Measurements from ENCODE around the gene CNIH2.

CNIH2 gene

DNA sequence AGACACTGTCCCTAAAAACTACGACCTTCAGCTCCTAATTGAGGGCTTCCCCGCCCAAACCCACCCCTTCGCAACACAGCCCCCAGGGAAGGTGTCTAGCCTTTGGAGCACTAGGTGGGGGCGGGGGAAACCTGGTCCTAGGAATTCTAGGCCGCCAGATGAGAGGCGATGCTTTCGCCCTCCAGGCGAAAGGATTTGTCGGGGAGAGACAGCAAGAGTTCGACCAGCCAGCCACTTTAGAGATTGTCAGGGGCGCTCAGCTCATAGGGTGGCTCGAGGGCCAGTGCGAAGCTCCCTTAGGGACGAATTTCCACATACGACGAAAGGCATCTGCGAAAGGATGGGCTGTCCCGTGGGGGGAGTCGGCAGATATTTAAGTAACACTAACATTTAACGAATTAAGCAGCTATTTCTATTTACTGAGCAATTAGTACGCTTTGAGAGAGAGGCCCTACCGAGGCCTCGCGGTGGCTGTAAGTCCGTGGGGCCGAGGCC, 33.5 kb downstream of the CNIH2 start:
- peak overlapping the region; percentile 50 for H3K4me3 ChIP-seq (ENCODE audit: low read depth, low read length)
- POLR2A ChIA-PET = interaction anchor here (0.6 to 2.2 kb wide), 14 partner anchors 17 to 585 kb away, joined by 3 to 32 read pairs (median 4); partner anchors contain the start of genes BRMS1, MRPL11, RIN1 and YIF1A
- H3K4me1 ChIP-seq (ENCODE audit: control insufficient read depth, insufficient read depth, low read length) = no peaks in the 10 kb centered on the region
- CTCF ChIA-PET = interaction anchor here (0.6 to 3.4 kb wide), 48 partner anchors 10 to 714 kb away, joined by 3 to 29 read pairs (median 4); partner anchors contain the start of genes B4GAT1, BRMS1, RIN1 and TMEM151A
- H3K36me3 ChIP-seq (ENCODE audit: control insufficient read depth in 2 of 2, insufficient read depth in 1 of 2, low read length in 2 of 2) = no peaks in the 10 kb centered on the region
- peak overlapping the region; percentile 52; the same call in 1 of the 2 replicates for H3K27ac ChIP-seq (ENCODE audit: extremely low read depth, low read depth, low read length)
- H3K9me3 ChIP-seq (ENCODE audit: control insufficient read depth, insufficient read depth, low read depth, low read length) = no peaks in the 10 kb centered on the region
- no peak for TF ChIP-seq ZNF292 (tag by site-specific recombination; IDR thresholded peaks at IDR 0.05; ENCODE audit: borderline replicate concordance, low read depth)
- no peak for TF ChIP-seq GLIS2 (tag by site-specific recombination; IDR thresholded peaks at IDR 0.05)
- no peak for TF ChIP-seq ZNF138 (tag by site-specific recombination; IDR thresholded peaks at IDR 0.05; ENCODE audit: borderline replicate concordance)

DNA sequence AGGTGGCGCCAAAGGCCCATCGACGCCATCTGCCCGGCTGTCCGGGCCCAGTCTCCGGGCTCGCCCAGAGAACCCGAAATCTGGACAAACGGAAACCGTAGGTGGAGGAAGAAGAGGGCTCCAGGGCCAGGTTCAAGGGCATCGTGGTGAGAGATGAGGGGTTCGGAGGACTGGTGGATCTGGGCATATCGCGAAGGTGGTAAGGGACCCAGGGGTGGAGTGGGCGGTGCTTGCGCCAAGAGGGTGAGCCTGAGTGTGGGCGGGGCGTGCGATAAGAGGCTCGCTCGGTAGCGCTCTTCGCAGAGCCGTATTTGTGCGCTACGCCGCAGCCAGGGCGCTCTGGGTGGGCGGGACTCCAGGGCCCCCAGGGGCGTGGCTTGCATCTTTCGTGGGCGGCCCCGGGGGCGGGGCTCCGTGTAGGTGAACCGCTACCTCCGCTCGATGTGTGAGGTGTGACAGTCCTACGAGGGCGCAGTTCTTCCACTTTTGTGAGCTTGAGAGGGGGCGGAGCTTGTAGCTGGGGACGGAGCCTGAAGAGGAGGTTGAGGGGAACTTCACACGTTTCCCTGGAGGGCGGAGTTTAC, 34.1 kb downstream of the CNIH2 start:
- ChIA-PET POLR2A (interaction anchor here (0.5 to 2.2 kb wide), 23 partner anchors 9 to 807 kb away, joined by 3 to 32 read pairs (median 4); partner anchors contain the start of genes BRMS1, FIBP, KDM2A and MRPL11), CTCF (interaction anchor here (0.6 to 3.4 kb wide), 55 partner anchors 10 to 713 kb away, joined by 3 to 29 read pairs (median 4); partner anchors contain the start of genes B4GAT1, BRMS1, RIN1 and TMEM151A)
- H3K9me3 ChIP-seq (ENCODE audit: control insufficient read depth, insufficient read depth, low read depth, low read length) = no peaks in the 10 kb centered on the region
- peak overlapping the region; percentile 52; the same call in 1 of the 2 replicates for H3K27ac ChIP-seq (ENCODE audit: extremely low read depth, low read depth, low read length)
- peak overlapping the region; percentile 50 for H3K4me3 ChIP-seq (ENCODE audit: low read depth, low read length)
- H3K4me1 ChIP-seq (ENCODE audit: control insufficient read depth, insufficient read depth, low read length) = no peaks in the 10 kb centered on the region
- H3K36me3 ChIP-seq (ENCODE audit: control insufficient read depth in 2 of 2, insufficient read depth in 1 of 2, low read length in 2 of 2) = no peaks in the 10 kb centered on the region
- TF ChIP-seq, protein P1, sequence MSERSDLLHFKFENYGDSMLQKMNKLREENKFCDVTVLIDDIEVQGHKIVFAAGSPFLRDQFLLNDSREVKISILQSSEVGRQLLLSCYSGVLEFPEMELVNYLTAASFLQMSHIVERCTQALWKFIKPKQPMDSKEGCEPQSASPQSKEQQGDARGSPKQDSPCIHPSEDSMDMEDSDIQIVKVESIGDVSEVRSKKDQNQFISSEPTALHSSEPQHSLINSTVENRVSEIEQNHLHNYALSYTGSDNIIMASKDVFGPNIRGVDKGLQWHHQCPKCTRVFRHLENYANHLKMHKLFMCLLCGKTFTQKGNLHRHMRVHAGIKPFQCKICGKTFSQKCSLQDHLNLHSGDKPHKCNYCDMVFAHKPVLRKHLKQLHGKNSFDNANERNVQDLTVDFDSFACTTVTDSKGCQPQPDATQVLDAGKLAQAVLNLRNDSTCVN (tag by site-specific recombination; optimal IDR thresholded peaks at IDR 0.05) = peak; percentile 53
- peak; percentile 76 for TF ChIP-seq GLIS2 (tag by site-specific recombination; IDR thresholded peaks at IDR 0.05)
- TF ChIP-seq ZNF654 (tag by site-specific recombination; IDR thresholded peaks at IDR 0.05; ENCODE audit: low read depth) = peak; percentile 67
- TF ChIP-seq ZFP41 (tag by site-specific recombination; IDR thresholded peaks at IDR 0.05; ENCODE audit: borderline replicate concordance) = no peak
- TF ChIP-seq GLIS1 (tag by site-specific recombination; IDR thresholded peaks at IDR 0.05) = peak; percentile 70
- TF ChIP-seq ZNF600 (tag by site-specific recombination; IDR thresholded peaks at IDR 0.05) = peak; percentile 68
- TF ChIP-seq ZNF571 (tag by site-specific recombination; IDR thresholded peaks at IDR 0.05) = no peak
- peak; percentile 89 for TF ChIP-seq ZBTB17 (tag by site-specific recombination; IDR thresholded peaks at IDR 0.05)
- TF ChIP-seq KLF8 (tag by site-specific recombination; IDR thresholded peaks at IDR 0.05) = peak; percentile 63
- no peak for TF ChIP-seq ZNF785 (tag by site-specific recombination; IDR thresholded peaks at IDR 0.05)
- TF ChIP-seq ZBTB21 (tag by site-specific recombination; IDR thresholded peaks at IDR 0.05) = no peak
- TF ChIP-seq, protein P2, sequence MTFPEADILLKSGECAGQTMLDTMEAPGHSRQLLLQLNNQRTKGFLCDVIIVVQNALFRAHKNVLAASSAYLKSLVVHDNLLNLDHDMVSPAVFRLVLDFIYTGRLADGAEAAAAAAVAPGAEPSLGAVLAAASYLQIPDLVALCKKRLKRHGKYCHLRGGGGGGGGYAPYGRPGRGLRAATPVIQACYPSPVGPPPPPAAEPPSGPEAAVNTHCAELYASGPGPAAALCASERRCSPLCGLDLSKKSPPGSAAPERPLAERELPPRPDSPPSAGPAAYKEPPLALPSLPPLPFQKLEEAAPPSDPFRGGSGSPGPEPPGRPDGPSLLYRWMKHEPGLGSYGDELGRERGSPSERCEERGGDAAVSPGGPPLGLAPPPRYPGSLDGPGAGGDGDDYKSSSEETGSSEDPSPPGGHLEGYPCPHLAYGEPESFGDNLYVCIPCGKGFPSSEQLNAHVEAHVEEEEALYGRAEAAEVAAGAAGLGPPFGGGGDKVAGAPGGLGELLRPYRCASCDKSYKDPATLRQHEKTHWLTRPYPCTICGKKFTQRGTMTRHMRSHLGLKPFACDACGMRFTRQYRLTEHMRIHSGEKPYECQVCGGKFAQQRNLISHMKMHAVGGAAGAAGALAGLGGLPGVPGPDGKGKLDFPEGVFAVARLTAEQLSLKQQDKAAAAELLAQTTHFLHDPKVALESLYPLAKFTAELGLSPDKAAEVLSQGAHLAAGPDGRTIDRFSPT (tag by site-specific recombination; IDR thresholded peaks at IDR 0.05) = peak; percentile 93
- TF ChIP-seq ZNF621 (tag by site-specific recombination; IDR thresholded peaks at IDR 0.05) = no peak
- peak; percentile 29; the same call in 1 of the 2 replicates for TF ChIP-seq KLF10 (tag by site-specific recombination; IDR thresholded peaks at IDR 0.05)
- TF ChIP-seq, protein P3, sequence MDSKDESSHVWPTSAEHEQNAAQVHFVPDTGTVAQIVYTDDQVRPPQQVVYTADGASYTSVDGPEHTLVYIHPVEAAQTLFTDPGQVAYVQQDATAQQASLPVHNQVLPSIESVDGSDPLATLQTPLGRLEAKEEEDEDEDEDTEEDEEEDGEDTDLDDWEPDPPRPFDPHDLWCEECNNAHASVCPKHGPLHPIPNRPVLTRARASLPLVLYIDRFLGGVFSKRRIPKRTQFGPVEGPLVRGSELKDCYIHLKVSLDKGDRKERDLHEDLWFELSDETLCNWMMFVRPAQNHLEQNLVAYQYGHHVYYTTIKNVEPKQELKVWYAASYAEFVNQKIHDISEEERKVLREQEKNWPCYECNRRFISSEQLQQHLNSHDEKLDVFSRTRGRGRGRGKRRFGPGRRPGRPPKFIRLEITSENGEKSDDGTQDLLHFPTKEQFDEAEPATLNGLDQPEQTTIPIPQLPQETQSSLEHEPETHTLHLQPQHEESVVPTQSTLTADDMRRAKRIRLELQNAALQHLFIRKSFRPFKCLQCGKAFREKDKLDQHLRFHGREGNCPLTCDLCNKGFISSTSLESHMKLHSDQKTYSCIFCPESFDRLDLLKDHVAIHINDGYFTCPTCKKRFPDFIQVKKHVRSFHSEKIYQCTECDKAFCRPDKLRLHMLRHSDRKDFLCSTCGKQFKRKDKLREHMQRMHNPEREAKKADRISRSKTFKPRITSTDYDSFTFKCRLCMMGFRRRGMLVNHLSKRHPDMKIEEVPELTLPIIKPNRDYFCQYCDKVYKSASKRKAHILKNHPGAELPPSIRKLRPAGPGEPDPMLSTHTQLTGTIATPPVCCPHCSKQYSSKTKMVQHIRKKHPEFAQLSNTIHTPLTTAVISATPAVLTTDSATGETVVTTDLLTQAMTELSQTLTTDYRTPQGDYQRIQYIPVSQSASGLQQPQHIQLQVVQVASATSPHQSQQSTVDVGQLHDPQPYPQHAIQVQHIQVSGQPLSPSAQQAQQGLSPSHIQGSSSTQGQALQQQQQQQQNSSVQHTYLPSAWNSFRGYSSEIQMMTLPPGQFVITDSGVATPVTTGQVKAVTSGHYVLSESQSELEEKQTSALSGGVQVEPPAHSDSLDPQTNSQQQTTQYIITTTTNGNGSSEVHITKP (tag by site-specific recombination; IDR thresholded peaks at IDR 0.05) = 0 out of 2 replicates have a peak, but pooled peaks have one; percentile 90
- TF ChIP-seq SP7 (tag by site-specific recombination; IDR thresholded peaks at IDR 0.05) = peak; percentile 60
- no peak for TF ChIP-seq ZNF626 (tag by site-specific recombination; IDR thresholded peaks at IDR 0.05)
- TF ChIP-seq, protein P4, sequence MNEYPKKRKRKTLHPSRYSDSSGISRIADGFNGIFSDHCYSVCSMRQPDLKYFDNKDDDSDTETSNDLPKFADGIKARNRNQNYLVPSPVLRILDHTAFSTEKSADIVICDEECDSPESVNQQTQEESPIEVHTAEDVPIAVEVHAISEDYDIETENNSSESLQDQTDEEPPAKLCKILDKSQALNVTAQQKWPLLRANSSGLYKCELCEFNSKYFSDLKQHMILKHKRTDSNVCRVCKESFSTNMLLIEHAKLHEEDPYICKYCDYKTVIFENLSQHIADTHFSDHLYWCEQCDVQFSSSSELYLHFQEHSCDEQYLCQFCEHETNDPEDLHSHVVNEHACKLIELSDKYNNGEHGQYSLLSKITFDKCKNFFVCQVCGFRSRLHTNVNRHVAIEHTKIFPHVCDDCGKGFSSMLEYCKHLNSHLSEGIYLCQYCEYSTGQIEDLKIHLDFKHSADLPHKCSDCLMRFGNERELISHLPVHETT (tag by site-specific recombination; IDR thresholded peaks at IDR 0.05) = no peak
- TF ChIP-seq KLF9 (tag by site-specific recombination; IDR thresholded peaks at IDR 0.05; ENCODE audit: low read depth) = peak; percentile 94
- no peak for TF ChIP-seq ZNF670 (tag by site-specific recombination; IDR thresholded peaks at IDR 0.05; ENCODE audit: low read depth)
- TF ChIP-seq, protein P5, sequence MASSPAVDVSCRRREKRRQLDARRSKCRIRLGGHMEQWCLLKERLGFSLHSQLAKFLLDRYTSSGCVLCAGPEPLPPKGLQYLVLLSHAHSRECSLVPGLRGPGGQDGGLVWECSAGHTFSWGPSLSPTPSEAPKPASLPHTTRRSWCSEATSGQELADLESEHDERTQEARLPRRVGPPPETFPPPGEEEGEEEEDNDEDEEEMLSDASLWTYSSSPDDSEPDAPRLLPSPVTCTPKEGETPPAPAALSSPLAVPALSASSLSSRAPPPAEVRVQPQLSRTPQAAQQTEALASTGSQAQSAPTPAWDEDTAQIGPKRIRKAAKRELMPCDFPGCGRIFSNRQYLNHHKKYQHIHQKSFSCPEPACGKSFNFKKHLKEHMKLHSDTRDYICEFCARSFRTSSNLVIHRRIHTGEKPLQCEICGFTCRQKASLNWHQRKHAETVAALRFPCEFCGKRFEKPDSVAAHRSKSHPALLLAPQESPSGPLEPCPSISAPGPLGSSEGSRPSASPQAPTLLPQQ (tag by site-specific recombination; IDR thresholded peaks at IDR 0.05) = peak; percentile 65
